ENCODE data around the gene TM4SF5.

Gene TM4SF5

DNA sequence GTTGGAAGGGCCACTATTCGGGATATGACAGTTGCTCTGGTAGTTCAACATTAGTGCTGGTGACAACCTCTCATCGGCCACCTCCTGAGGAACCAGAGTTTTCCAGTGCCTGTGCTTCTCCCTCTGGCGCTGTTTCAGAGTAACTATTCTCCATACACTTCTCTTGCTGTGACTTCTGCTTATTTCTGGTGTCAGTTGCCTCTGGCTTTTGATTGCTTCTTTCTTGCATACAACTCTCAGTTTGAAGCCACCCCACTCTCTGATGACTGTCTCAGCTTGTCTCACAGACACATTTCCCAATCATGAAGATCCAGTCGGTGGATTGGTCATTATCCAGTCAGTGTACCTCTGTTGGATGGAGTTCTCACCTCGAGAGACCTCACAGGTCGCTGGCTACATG, 3.4 kb upstream of the TM4SF5 start:
- DNase-seq = no peak
- Mint-ChIP-seq H3K4me1 (no peaks in the 10 kb centered on the region), H3K27me3 (ENCODE audit: low read depth, poor library complexity) (peaks cover 23% of the 10 kb centered on the region), H3K9me3 (no peaks in the 10 kb centered on the region), H3K27ac (no peak overlapping the region), H3K4me3 (no peak overlapping the region), H3K36me3 (ENCODE audit: low read depth) (no peaks in the 10 kb centered on the region)
- TF ChIP-seq, protein P1, sequence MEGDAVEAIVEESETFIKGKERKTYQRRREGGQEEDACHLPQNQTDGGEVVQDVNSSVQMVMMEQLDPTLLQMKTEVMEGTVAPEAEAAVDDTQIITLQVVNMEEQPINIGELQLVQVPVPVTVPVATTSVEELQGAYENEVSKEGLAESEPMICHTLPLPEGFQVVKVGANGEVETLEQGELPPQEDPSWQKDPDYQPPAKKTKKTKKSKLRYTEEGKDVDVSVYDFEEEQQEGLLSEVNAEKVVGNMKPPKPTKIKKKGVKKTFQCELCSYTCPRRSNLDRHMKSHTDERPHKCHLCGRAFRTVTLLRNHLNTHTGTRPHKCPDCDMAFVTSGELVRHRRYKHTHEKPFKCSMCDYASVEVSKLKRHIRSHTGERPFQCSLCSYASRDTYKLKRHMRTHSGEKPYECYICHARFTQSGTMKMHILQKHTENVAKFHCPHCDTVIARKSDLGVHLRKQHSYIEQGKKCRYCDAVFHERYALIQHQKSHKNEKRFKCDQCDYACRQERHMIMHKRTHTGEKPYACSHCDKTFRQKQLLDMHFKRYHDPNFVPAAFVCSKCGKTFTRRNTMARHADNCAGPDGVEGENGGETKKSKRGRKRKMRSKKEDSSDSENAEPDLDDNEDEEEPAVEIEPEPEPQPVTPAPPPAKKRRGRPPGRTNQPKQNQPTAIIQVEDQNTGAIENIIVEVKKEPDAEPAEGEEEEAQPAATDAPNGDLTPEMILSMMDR (IDR thresholded peaks at IDR 0.05) = no peak

DNA sequence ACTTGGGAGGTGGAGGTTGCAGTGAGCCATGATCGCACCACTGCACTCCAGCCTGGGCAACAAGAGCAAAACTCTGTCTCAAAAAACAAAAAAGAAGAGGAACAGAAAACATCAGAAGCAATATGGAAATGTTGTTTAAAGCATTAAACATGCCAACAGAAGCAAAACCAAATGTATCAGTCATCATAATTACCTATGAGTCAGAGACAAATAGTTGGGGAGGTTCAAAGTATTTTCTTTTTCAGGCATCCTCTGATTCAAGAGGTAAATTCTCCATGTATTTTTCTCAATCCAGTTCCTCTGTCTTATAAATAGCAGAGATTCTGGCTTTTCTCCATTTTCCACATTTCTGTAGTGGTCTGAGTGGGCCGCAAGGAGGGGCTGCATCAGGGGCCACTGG, 2.1 kb upstream of the TM4SF5 start:
- Mint-ChIP-seq H3K4me1 (peaks cover 4% of the 10 kb centered on the region), H3K27ac (no peak overlapping the region), H3K27me3 (ENCODE audit: low read depth, poor library complexity) (peaks cover 36% of the 10 kb centered on the region), H3K36me3 (ENCODE audit: low read depth) (no peaks in the 10 kb centered on the region), H3K9me3 (no peaks in the 10 kb centered on the region), H3K4me3 (no peak overlapping the region)
- TF ChIP-seq, protein P1 (IDR thresholded peaks at IDR 0.05) = no peak
- no peak for DNase-seq

DNA sequence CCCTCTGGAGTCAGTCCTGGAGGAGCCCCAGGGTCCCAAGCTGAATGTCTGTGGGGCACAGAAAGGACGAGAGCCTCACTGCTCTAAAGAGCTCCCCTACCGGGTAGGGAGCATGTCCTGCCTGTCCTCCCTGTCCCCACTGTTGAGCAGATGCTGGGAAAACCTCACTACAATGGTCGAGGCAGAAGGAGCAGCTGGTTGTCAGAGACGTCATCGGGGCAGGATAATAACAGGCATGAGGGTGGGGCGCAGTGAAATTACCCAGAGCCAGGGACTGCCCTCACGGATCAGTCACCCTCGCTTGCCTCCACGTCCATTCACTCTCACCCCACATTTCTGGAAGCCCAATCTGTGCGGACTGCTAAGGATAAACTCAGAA, 538 bp downstream of the TM4SF5 start:
- Mint-ChIP-seq H3K36me3 (ENCODE audit: low read depth) (no peaks in the 10 kb centered on the region), H3K4me1 (peaks cover 4% of the 10 kb centered on the region), H3K9me3 (no peaks in the 10 kb centered on the region), H3K27me3 (ENCODE audit: low read depth, poor library complexity) (peaks cover 38% of the 10 kb centered on the region), H3K27ac (no peak overlapping the region), H3K4me3 (no peak overlapping the region)
- DNase-seq = no peak
- TF ChIP-seq, protein P1 (IDR thresholded peaks at IDR 0.05) = no peak

DNA sequence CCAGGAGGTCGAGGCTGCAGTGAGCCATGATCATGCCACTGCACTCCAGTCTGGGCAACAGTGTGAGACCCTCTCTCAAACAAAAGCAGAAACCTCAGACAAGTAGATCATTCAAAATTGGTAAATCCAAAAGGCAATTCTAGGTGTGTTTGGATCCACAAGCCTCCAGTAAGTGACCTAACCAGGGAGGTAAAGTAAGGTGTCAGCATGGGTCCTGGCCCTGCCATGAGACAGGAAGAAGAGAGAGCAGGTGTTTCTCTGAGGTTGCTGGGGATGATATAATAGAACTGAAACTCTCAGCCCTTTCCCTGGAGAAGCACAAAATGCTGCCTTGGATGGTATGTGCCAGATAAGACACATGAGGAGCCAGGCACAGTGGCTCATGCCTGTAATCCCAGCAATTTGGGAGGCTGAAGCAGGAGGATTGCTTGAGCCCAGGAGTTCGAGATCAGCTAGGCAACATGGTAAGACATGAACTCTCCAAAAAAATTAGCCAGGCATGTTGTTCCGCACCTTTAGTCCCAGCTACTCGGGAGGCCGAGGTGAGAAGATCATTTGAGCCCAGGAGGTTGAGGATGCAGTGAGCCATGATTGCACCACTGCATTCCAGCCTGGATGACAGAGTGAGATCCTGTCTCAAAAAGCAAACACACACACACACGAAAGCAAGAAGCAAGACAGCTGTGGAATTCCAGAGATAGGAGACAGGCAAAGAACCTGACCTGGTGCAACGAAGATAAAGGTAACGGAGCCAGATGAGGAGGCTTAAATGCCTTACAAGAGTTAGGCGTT, 6.5 kb downstream of the TM4SF5 start:
- no peaks in the 10 kb centered on the region for H3K9me3 Mint-ChIP-seq
- no peaks in the 10 kb centered on the region for H3K36me3 Mint-ChIP-seq (ENCODE audit: low read depth)
- no peak for DNase-seq
- TF ChIP-seq, protein P1 (IDR thresholded peaks at IDR 0.05) = no peak
- H3K27me3 Mint-ChIP-seq (ENCODE audit: low read depth, poor library complexity) = peaks cover 61% of the 10 kb centered on the region
- peaks cover 9% of the 10 kb centered on the region for H3K4me1 Mint-ChIP-seq
- no peak overlapping the region for H3K27ac Mint-ChIP-seq
- H3K4me3 Mint-ChIP-seq = no peak overlapping the region

GRCh38 chr17:4780325-4780955, 8.8 kb downstream of the TM4SF5 start:
- Mint-ChIP-seq H3K4me1 (peaks cover 5% of the 10 kb centered on the region), H3K36me3 (ENCODE audit: low read depth) (no peaks in the 10 kb centered on the region), H3K4me3 (no peak overlapping the region), H3K9me3 (no peaks in the 10 kb centered on the region), H3K27me3 (ENCODE audit: low read depth, poor library complexity) (peaks cover 49% of the 10 kb centered on the region), H3K27ac (no peak overlapping the region)
- no peak for DNase-seq
- TF ChIP-seq, protein P1 (IDR thresholded peaks at IDR 0.05) = no peak

- no peak for DNase-seq
- Mint-ChIP-seq H3K4me3 (no peak overlapping the region), H3K9me3 (no peaks in the 10 kb centered on the region), H3K27ac (no peak overlapping the region), H3K36me3 (ENCODE audit: low read depth) (no peaks in the 10 kb centered on the region), H3K27me3 (ENCODE audit: low read depth, poor library complexity) (peaks cover 46% of the 10 kb centered on the region), H3K4me1 (peaks cover 23% of the 10 kb centered on the region)
- TF ChIP-seq, protein P1 (IDR thresholded peaks at IDR 0.05) = no peak
Measured at GRCh38 chr17:4782652-4783051, 11.0 kb downstream of the TM4SF5 start.
